Panc1 (cell line): ENCODE measurements around the gene MAML3. TPM values are rescaled to one million over a fixed set of nuclear protein-coding genes. Genes with fewer than 3 reads are reported as not detected.

Experiments
- ATAC-seq: fragments of 200-7000 bp; cut with Tn5 transposase; 2 replicates; pipeline ENCODE4 v1.9.1; 2020; ENCODE audit warnings: mild to moderate bottlenecking, moderate library complexity
- BruUV-seq: library from RNA; stranded (reverse); fragments of 400-500 nt; replicated peaks from 2 replicates; lab custom pipeline; 2021; lab: Mats Ljungman, UMichigan
- CTCF ChIA-PET: fragments of 300-600 bp; sonication (Branson Sonifier 250); formaldehyde crosslinking; loops from one replicate; lab custom pipeline; 2022; ENCODE audit warnings: antibody characterized with exemption; lab: Charles Lee
- POLR2A ChIA-PET: fragments of 300-600 bp; sonication (Branson Sonifier 250); formaldehyde crosslinking; loops from one replicate; lab custom pipeline; 2022; ENCODE audit warnings: antibody characterized with exemption; lab: Charles Lee
- DNase-seq: peaks from one replicate; pipeline ENCODE4 v3.0.0-alpha.2; 2010; ENCODE audit warnings: low read depth, low spot score
- H3K27ac ChIP-seq: 2 replicates; pipeline ENCODE4 v1.5.1; 2011; ENCODE audit warnings: mild to moderate bottlenecking, low read length, inconsistent platforms
- H3K27me3 ChIP-seq: fragments of 200-500 bp; sonication (Bioruptor generic); 2 replicates; pipeline ENCODE4 v1.6.0; 2014; ENCODE audit warnings: low read length, inconsistent platforms; ENCODE audit not compliant: control insufficient read depth, insufficient read depth
- H3K36me3 ChIP-seq: fragments of 200-500 bp; sonication (Bioruptor generic); 2 replicates; pipeline ENCODE4 v1.5.1; 2014; ENCODE audit warnings: inconsistent platforms, mild to moderate bottlenecking, low read length, moderate library complexity; ENCODE audit not compliant: control insufficient read depth, insufficient read depth
- H3K4me1 ChIP-seq: 2 replicates; pipeline ENCODE4 v1.5.1; 2011; ENCODE audit warnings: inconsistent platforms, mild to moderate bottlenecking, low read length, moderate library complexity; ENCODE audit not compliant: control insufficient read depth, insufficient read depth
- H3K4me3 ChIP-seq, 2 experiments: 2 replicates each; pipeline ENCODE4 v1.5.1; 2011 to 2012; ENCODE audit warnings: low read depth in 2 of 2, low read length in 2 of 2, mild to moderate bottlenecking in 2 of 2, inconsistent platforms in 1 of 2, moderate library complexity in 1 of 2
- H3K9me3 ChIP-seq: fragments of 200-500 bp; sonication (Bioruptor generic); 2 replicates; pipeline ENCODE4 v1.5.1; 2014; ENCODE audit warnings: low read depth, mild to moderate bottlenecking, inconsistent platforms, low read length, moderate library complexity; ENCODE audit not compliant: control insufficient read depth, insufficient read depth
- CTCF ChIP-seq: fragments of 450-650 bp; IDR thresholded peaks from 2 replicates; pipeline ENCODE4 v1.5.1; 2017; ENCODE audit warnings: mild to moderate bottlenecking
- POLR2AphosphoS5 ChIP-seq: IDR thresholded peaks from 2 replicates; pipeline ENCODE4 v1.6.1; 2012; ENCODE audit warnings: mild to moderate bottlenecking, low read depth, low read length, moderate library complexity
- REST ChIP-seq, 2 experiments: IDR thresholded peaks; 2 replicates each; pipeline ENCODE4 v1.6.1; 2011 to 2012; ENCODE audit warnings: low read depth in 2 of 2, control low read depth in 1 of 2, low read length in 1 of 2, mild to moderate bottlenecking in 1 of 2, moderate library complexity in 1 of 2; ENCODE audit not compliant: insufficient read depth in 1 of 2
- SIN3A ChIP-seq: IDR thresholded peaks from 2 replicates; pipeline ENCODE4 v1.6.1; 2012; ENCODE audit warnings: low read depth, mild to moderate bottlenecking, low read length, moderate library complexity, borderline replicate concordance; ENCODE audit not compliant: insufficient read depth
- TCF7L2 ChIP-seq: IDR thresholded peaks from 2 replicates; pipeline ENCODE4 v1.6.1; 2011; ENCODE audit warnings: mild to moderate bottlenecking, low read depth, low read length, inconsistent platforms
- in situ Hi-C: cut with HindIII; loops from 2 replicates; pipeline ENCODE4 v1.10.0; 2016; ENCODE audit warnings: low sequenced_read_pairs, low pct_unique_long_range_greater_than_20kb
- intact Hi-C: fragments of 100-400 bp; cut with micrococcal nuclease; formaldehyde crosslinking; loops from one replicate; pipeline ENCODE4 v1.10.0; 2022; ENCODE audit not compliant: unreplicated experiment
- total RNA-seq: library from RNA; stranded (reverse); gene quantifications from one replicate; pipeline ENCODE4 v1.2.1, GENCODE V29; 2021; ENCODE audit not compliant: unreplicated experiment

The MAML3 gene
- total RNA-seq, 1 experiment from 2014 or later = 7.7 TPM

- ATAC-seq = no peak
- H3K27ac ChIP-seq = no peak overlapping the region
- no TSS peak for BruUV-seq
- DNase-seq = no peak
- H3K9me3 ChIP-seq = no peaks in the 10 kb centered on the region
- H3K36me3 ChIP-seq = no peaks in the 10 kb centered on the region
- intact Hi-C loops = no loop called here
- in situ Hi-C loops = no loop called here
- no peaks in the 10 kb centered on the region for H3K27me3 ChIP-seq
- ChIA-PET CTCF (no interaction called here), POLR2A (no interaction called here)
- TF ChIP-seq TCF7L2 (no peak), CTCF (no peak), REST (IDR thresholded peaks at IDR 0.05; ENCODE audit: insufficient read depth in 1 of 2, low read depth in 2 of 2, low read length in 1 of 2) (no peak), POLR2AphosphoS5 (no peak), SIN3A (no peak)
- no peak overlapping the region for H3K4me3 ChIP-seq
- H3K4me1 ChIP-seq = no peaks in the 10 kb centered on the region; the same call in 1 of the 2 replicates
These were observed 287.6 kb downstream of the MAML3 start for GRCh38 chr4:139866276-139866962.

GRCh38 chr4:139865537-139865936 is 288.4 kb downstream of the MAML3 start:
- no peak for TF ChIP-seq SIN3A
- TF ChIP-seq TCF7L2 = no peak
- no peak for TF ChIP-seq REST (IDR thresholded peaks at IDR 0.05; ENCODE audit: insufficient read depth in 1 of 2, low read depth in 2 of 2, low read length in 1 of 2)
- no peak for TF ChIP-seq POLR2AphosphoS5
- no peak for TF ChIP-seq CTCF
- Histone ChIP-seq H3K36me3 (no peaks in the 10 kb centered on the region), H3K27me3 (no peaks in the 10 kb centered on the region), H3K4me3 (no peak overlapping the region), H3K4me1 (no peaks in the 10 kb centered on the region; the same call in 1 of the 2 replicates), H3K27ac (no peak overlapping the region), H3K9me3 (no peaks in the 10 kb centered on the region)
- ChIA-PET POLR2A (no interaction called here), CTCF (no interaction called here)
- no TSS peak for BruUV-seq
- ATAC-seq (no peak), DNase-seq (no peak)
- in situ Hi-C loops (no loop called here), intact Hi-C loops (no loop called here)
